Esophagus squamous epithelium (tissue), 4 donors: Measurements from ENCODE around the gene IQCE.

ENCODE experiments used
- CTCF ChIP-seq, 6 experiments: fragments of 450-650 bp in 4 of 6; fragments of 200-600 bp in 2 of 6; sonication (generic) in 2 of 6; IDR thresholded peaks; one replicate each; pipeline ENCODE4 v1.5.1; 2016 to 2019; ENCODE audit warnings: antibody characterized with exemption in 6 of 6, mild to moderate bottlenecking in 4 of 6, moderate library complexity in 4 of 6
- POLR2A ChIP-seq, 4 donors: fragments of 450-650 bp; IDR thresholded peaks; one replicate each; pipeline ENCODE4 v1.6.1; 2017; ENCODE audit warnings: antibody characterized with exemption in 4 of 4, mild to moderate bottlenecking in 4 of 4, moderate library complexity in 3 of 4

GRCh38 chr7:2569421-2569820, 10.6 kb downstream of the IQCE start:
- TF ChIP-seq CTCF (IDR thresholded peaks at IDR 0.05) (no peak), POLR2A (IDR thresholded peaks at IDR 0.05) (no peak)
